Measurements from ENCODE around the gene SEMA5A.

Gene SEMA5A

GRCh38 chr5:9269014-9269413 is 276.9 kb downstream of the SEMA5A start:
- no peak for TF ChIP-seq CTCF (IDR thresholded peaks at IDR 0.05; ENCODE audit: low read depth, low read length)
- no peak for DNase-seq (ENCODE audit: extremely low read depth, low read depth)

- no peak for TF ChIP-seq CTCF (IDR thresholded peaks at IDR 0.05; ENCODE audit: low read depth, low read length)
- no peak for DNase-seq (ENCODE audit: extremely low read depth, low read depth)
Measured at GRCh38 chr5:9268226-9268625, 277.6 kb downstream of the SEMA5A start.

DNA sequence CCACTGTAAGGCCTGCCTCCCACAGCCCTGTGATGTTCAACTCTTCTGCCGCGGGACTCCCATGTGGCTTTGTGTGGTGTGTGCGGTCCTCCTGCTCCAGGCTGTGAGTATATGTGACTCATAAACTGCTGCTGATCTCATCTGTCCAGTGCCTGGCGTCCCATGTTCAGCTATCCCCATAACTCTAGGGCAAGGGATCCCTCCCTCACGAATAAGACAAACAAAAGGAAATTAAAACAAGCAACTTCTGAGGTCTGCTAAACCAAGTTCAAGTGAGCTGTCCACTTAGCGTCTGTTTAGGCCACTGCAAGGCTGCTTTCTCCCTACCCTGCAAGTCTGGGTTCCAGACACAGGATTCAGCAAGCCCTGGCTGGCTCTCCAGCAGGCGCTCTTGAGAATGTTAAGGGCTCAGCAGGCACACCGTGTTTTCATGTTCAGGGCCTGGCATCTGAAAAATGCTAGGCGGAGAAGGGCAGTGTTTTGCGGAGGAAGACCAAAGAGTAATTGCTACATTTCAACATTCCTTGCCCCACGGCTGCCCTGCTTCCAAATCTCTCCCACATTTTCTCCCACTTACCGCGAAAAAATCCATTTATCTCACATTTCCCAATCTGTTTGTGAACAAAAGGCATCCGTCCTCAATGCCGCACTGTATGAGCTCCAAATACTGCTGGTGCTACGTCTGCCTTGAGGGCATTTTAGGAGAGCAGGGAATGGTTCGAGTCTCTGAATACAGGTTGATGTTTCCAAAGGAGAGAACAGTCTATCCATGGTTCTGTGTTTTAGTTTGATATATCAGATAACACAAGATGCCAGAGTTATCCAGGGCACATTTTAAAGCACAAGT is 280.2 kb downstream of the SEMA5A start:
- no peak for TF ChIP-seq CTCF (IDR thresholded peaks at IDR 0.05; ENCODE audit: low read depth, low read length)
- peak; percentile 64 for DNase-seq (ENCODE audit: extremely low read depth, low read depth)

- TF ChIP-seq CTCF (IDR thresholded peaks at IDR 0.05; ENCODE audit: low read depth, low read length): no peak
- no peak for DNase-seq (ENCODE audit: extremely low read depth, low read depth)
Measured at GRCh38 chr5:9264301-9264700, 281.6 kb downstream of the SEMA5A start.

DNA sequence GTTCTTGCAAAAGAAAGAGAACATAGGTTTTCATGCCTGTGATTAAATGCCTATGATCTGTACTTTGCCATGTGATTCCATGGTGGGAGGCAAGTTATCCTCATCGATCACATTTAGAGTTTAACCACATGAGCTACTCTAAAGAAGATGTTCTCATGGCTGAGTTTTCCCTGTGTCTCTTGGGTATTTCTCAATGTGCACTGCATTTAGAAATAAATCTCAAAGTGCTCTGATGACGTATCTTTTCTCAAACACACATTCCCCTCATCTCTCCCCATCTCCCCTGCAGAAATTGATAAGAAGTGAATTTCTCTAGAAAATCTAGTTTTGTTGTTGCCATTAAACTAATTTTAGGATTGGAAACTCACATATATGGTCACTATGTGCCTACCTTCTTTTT is 282.2 kb downstream of the SEMA5A start:
- no peak for DNase-seq (ENCODE audit: extremely low read depth, low read depth)
- TF ChIP-seq CTCF (IDR thresholded peaks at IDR 0.05; ENCODE audit: low read depth, low read length): no peak

GRCh38 chr5:9251379-9251980 is 294.4 kb downstream of the SEMA5A start:
- TF ChIP-seq CTCF (IDR thresholded peaks at IDR 0.05; ENCODE audit: low read depth, low read length): no peak

DNA sequence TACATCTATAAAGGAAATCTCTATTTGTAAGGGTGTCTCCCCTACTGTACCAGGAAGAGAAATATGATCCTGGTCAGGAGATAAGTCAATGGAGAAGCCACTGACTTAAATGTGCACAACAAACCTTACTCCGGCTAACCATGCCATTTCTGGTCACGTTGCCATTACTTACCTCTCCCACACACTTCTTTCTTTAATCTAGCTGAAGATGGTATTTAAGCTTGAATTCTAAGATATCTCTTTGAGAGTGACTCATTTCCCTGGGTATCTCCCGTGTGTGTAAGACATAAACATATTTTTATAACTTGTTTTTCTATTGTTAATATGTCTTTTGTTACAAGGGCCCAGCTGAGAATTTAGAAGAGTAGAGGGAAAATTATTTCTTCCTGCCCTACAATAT is 296.6 kb downstream of the SEMA5A start:
- DNase-seq (ENCODE audit: extremely low read depth, low read depth): no peak

More at GRCh38 chr5:9251379-9251980, 294.4 kb downstream of the SEMA5A start:
- DNase-seq (ENCODE audit: extremely low read depth, low read depth): no peak

More for the DNA sequence above, 296.6 kb downstream of the SEMA5A start:
- TF ChIP-seq CTCF (IDR thresholded peaks at IDR 0.05; ENCODE audit: low read depth, low read length): no peak

All from AG09319 (cell line).